ENCODE results near the gene OAT.
A peak's percentile ranks its signal among the peaks of the same experiment; 100 is the strongest.
"Not testable (repeated sequence)": the region's sequence is repeated elsewhere in the genome, so short reads cannot be mapped to it uniquely, and the experiment has no call there.

The OAT gene

GRCh38 chr10:124378881-124379471 is 39.7 kb downstream of the OAT start:
- DNase-seq (ENCODE audit: low spot score), result no peak

GRCh38 chr10:124378271-124378670 is 40.5 kb downstream of the OAT start:
- DNase-seq (ENCODE audit: low spot score), result no peak

DNA sequence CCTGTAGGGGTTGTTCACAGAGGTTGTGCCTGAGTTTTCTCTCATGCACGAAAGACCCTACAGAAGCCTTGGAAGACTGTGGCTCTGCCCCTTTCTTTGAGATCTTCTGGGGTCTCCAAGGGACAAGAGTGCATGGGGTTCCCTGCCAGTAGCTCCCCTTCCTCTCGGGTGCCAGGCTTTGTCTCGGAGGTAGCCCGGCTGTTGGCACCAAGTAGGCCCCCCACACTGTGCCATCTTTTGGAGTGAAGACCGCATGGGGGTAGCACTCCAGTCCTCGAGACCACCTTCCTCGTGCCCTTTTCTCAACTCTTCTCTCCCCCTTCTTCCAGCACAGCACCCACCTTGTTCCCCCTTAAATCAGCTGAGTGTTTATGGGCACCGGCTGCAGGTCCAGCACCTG is 41.6 kb downstream of the OAT start:
- no peak for DNase-seq (ENCODE audit: low spot score)

DNA sequence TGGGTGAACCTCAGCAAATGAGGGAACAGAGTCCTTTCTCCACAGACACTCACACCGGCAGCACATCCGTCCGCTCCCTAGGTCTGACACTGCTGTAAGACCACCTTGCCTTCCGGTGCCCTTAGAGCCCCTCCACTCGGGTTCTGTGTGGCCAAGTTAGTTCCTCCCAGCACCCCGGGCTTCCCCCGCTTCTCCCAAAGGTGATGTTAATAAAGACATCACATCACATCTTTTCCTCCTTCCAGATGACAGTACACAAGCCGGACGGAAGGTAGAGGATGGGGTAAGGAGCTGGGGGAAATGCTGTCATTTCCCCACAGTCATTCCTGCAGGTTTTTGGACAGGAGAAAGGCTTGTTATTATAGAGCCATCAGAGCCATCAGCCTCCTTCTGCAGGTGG is 42.3 kb downstream of the OAT start:
- no peak for DNase-seq (ENCODE audit: low spot score)

DNA sequence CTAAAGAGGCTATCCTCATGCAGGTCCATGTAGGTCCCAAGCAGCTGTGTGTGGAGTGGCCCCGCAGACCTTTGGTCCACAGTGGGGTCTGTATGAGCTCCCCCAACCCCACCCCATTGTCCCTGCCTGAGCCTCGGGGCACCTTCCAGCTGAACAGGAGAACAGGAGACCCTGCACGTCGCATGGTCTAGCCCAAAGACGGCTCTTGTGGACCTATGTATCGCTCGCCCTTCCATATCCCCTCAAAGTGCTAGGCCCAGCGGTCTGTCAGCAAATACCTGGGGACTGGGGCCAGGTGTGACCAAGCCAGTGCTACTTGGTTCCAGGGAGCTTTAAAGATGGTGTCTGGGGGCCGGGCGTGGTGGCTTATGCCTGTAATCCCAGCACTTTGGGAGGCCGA is 43.0 kb downstream of the OAT start:
- DNase-seq (ENCODE audit: low spot score), result no peak

GRCh38 chr10:124375353-124375614 is 43.4 kb downstream of the OAT start:
- no peak for DNase-seq (ENCODE audit: low spot score)

GRCh38 chr10:124374535-124375352 is 44.0 kb downstream of the OAT start:
- no peak for DNase-seq (ENCODE audit: low spot score)

DNA sequence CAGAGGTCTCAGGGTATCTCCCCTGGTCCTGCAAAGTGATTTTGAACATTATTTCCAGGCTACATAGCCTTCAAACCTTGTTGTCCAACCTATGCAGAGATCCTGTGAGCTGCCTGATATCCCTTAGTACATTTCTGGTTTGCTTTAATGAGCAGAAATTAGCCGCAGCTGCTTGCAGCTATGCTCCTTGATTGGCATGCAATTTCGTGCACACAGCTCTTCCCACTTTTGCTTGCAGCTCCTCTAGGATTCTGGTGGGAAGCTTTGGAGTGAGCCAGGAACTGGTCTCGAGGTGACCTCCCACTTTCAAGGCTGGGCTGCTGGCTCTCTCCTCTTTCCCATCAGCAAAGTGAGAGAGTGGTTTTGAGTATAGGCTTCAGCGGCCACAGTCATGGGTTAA is 45.8 kb downstream of the OAT start:
- no peak for DNase-seq (ENCODE audit: low spot score)

- no peak for DNase-seq (ENCODE audit: low spot score)
Observed at GRCh38 chr10:124370426-124370825, 48.3 kb downstream of the OAT start.

DNA sequence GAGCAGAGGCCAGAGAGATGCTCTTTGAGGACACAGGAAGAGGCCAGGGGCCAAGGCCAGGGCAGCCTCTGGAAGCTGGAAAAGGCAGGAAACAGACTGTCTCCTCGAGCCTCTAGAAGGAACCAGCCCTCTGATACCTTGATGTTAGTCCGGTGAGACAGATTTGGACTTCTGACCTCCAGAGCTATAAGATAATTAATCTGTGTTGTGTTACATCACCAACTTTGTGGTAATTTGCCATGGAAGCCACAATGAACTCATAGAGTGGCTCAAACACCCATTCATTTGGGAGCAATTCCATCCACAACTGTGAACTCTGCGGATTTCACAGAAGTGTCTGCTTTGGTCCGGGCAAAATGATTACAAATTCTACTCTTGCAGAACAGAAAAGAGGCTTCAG is 48.7 kb downstream of the OAT start:
- no peak for DNase-seq (ENCODE audit: low spot score)

- DNase-seq (ENCODE audit: low spot score), result not testable (repeated sequence)
Observed at GRCh38 chr10:124369533-124369932, 49.2 kb downstream of the OAT start.

DNA sequence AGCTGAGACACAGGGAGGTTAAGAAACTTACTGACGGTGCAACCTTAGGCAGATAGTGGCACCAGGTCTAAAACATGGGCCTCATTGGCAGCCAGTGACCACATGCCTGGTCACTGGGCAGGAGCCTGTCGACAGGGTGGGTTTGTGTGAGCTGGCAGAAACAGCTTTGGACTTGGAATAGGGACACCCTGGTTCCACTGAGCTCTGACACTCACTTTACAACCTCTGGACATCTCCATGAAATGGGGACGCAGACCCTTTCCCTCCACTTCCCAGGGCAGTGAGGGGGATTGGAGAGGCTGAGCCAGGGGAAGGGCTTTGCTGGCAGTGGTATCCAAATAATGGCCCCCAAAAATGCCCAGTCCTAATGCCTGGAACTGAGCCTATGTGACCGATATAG is 49.7 kb downstream of the OAT start:
- DNase-seq (ENCODE audit: low spot score), result no peak

DNA sequence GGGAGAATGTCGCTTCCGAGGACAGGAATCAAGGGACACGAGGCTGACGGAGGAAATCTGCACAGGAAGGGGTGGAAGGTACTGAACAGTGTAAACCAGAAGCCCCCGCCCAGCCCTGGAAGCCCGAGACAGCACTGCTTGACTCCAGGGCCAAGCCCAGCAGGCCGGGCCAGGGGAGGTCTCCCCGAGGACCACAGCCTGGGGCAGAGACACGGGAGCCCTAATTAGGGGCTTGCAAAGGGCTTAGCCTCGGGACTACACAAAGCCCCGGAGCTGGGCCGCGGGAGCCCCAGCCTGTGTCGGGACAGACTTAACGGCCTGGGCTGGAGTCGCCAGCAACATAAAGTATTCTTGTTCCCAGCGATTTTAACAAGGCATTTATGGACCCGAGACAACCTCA is 50.8 kb downstream of the OAT start:
- DNase-seq (ENCODE audit: low spot score), result no peak

DNA sequence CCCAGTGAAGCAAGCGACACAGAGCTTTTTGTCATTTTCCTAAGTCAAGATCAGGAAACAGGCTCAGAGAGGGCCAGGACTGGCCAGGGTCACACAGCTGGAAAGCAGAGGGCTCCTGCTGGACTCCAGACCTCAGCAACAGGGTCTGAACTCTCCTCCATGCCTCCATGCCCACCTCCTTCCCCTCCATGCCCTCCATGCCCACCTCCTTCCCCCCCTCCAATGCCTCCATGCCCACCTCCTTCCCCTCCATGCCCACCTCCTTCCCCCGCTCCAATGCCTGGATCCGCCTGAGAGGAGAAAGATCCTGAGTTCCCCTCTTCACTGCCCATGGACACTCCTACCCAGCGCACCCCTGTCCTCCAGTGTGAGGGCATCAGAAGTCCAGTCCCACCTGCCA is 51.3 kb downstream of the OAT start:
- DNase-seq (ENCODE audit: low spot score), result no peak

DNA sequence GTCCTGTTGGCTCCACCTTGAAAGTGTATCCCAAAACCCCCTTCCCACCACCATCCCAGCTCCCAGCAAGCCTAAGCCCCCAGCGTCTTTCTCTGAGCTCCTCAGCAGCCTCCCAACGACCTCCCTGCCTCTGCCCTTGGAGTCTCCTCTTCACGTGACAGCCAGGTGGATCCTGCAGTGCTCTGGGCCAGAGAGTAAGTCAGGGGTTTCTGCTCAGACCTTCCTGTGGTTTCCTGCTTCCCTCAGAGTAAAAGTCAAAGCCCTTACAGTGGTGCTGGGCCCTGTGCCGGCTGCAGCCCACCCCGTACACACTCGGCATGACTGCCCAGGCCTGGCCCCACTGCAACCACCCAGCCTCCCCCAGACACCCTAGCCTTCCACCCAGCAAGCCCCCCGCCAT is 51.9 kb downstream of the OAT start:
- DNase-seq (ENCODE audit: low spot score), result no peak

GRCh38 chr10:124366343-124366742 is 52.4 kb downstream of the OAT start:
- DNase-seq (ENCODE audit: low spot score), result no peak

GRCh38 chr10:124364674-124365073 is 54.0 kb downstream of the OAT start:
- DNase-seq (ENCODE audit: low spot score), result no peak

DNA sequence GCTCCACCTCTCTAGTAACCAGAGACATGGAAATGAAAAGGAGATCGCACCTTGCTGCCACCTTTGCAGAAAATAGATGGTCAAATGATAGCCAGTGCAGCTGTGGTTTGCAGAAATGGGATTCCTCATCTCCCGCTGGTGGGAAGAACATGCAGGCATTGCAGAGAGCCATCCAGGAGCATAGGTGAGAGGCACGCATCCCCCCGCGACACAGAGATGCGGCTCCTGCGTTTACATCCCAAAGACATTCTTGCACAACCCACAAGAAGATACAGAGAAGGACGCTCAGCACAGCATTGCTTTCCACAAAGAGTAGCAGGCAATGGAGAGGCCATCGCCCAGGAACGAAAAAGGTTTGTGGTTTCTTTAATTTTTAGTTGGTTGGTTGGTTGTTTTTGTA is 56.2 kb downstream of the OAT start:
- no peak for DNase-seq (ENCODE audit: low spot score)

DNA sequence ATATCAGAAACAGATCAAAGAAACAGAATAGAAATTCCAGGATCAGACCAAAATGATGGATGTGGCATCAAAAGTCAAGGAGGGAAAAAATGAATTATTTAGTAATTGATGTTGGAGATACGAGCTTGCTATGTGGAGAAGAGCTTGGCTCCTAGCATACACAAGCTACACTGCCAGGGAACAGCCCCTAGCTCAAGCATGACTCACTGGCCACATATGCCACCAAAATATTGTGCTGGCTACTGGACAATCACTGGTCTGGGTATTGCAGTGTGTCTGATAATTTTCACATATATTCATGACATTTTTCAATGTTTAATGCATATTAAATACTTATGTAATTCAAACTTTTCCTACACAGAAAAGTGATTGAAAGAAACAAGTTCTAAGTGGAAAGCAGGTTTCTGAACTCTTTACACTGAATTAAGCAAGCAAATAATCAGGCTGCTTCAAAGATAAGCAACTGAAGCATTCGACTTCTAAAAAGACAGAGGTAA is 59.3 kb downstream of the OAT start:
- no peak for DNase-seq (ENCODE audit: low spot score)

DNA sequence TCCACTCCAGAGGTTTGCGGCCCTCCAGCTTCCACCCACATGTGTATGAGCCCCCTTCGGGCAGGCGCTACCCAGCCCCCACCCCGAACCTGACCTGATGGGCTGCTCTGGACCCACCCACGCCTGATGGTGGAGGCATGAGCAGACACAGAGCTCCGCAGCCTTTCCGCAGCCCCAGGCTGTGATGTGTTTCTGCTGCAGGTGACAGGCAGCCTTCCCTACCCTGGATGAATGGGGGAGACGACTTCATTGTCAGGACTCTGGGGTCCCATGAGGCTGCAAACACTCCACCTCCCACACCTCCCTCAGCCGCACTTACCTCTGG is 61.2 kb downstream of the OAT start:
- no peak for DNase-seq (ENCODE audit: low spot score)

- DNase-seq (ENCODE audit: low spot score), result no peak
Observed at GRCh38 chr10:124356701-124357560, 61.8 kb downstream of the OAT start.

DNA sequence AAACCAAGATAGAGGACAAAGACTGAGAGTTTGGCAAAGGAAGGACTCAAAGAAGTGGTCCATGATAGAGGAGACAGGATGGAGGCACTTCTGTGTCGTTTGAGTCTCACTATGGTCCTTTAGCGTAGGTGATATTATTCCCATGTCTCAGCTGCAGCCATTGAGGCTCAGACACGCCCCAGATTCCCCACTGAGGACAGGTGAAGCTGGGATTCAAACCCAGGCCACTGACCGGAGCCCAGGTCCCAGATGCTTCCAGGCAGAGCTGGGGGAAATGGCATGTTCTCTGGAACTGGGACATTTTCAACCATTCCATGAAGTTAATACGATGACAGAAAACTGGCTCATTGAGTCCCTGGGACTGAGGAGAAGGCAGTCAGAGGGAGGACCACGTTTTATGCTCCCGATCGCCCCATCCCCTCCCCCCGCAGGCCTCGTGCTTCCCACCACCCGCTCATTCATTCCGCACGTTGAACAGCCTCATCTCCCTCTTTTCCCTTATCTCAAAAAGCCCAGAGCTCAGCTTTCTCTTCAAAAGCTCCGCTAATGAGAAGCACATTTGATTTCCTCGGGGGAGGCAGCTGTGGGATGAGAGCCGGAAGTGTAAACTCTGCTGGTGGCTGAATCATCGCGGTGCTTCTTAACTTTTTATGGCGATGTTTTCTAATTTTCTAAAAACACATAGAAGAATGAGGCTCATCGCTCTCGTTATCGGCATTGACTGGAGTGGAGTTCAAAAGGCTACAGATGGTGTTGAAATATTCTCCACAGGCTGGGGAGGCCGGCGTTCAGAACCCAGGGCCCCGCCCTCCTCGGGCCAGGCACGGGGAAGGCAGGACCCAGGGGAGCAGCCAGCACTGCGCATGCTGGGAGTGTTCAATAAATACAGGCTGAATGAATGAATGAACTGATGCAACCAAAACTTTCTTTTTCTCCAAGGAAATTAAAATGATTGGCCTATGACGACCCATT is 64.0 kb downstream of the OAT start:
- peak; percentile 75 for DNase-seq (ENCODE audit: low spot score)

Measured in HuH-7.5 (cell line).